K562 (cell line): ENCODE results near the gene PRDX6.

Experiments used
- FIP1L1 ChIP-seq: fragments of 200-400 bp; formaldehyde crosslinking; IDR thresholded peaks from 2 replicates; pipeline ENCODE4 v1.6.1; 2018; ENCODE audit warnings: mild to moderate bottlenecking, low read depth, low read length; ENCODE audit not compliant: poor library complexity, severe bottlenecking
- GABPB1 ChIP-seq: sonication (generic); formaldehyde crosslinking; IDR thresholded peaks from 2 replicates; pipeline ENCODE4 v1.8.0; 2022; ENCODE audit warnings: mild to moderate bottlenecking, missing genetic modification reagents
- ZNF830 ChIP-seq: fragments of 250-450 bp; sonication (Bioruptor Pico); IDR thresholded peaks from 2 replicates; pipeline ENCODE4 v1.5.0; 2021; ENCODE audit warnings: mild to moderate bottlenecking

GRCh38 chr1:173475564-173476196 lies 1.5 kb upstream of the PRDX6 start:
- no peak for TF ChIP-seq ZNF830 (CRISPR knock-in tag)
- TF ChIP-seq FIP1L1: no peak
- no peak for TF ChIP-seq GABPB1 (CRISPR knock-in tag)
